B cell (primary cell): ENCODE results near the gene PEX6. TPM values are rescaled to one million over a fixed set of nuclear protein-coding genes. Genes with fewer than 3 reads are reported as not detected.
"Not testable (repeated sequence)": the region's sequence is repeated elsewhere in the genome, so short reads cannot be mapped to it uniquely, and the experiment has no call there.

Experiments
- ATAC-seq: fragments of 200-7000 bp; cut with Tn5 transposase; one replicate; pipeline ENCODE4 v1.10.0; 2021; ENCODE audit warnings: low read depth, mild to moderate bottlenecking, moderate number of reproducible peaks, moderate library complexity
- CTCF ChIA-PET: fragments of 350-600 bp; sonication (Branson Sonifier 250); formaldehyde crosslinking; loops from one replicate; lab custom pipeline; 2021; ENCODE audit warnings: antibody characterized with exemption, inconsistent platforms; lab: Charles Lee
- POLR2A ChIA-PET: fragments of 350-600 bp; sonication (Branson Sonifier 250); formaldehyde crosslinking; loops from one replicate; lab custom pipeline; 2021; ENCODE audit warnings: antibody characterized with exemption; lab: Charles Lee
- DNase-seq: peaks from one replicate; pipeline ENCODE4 v3.0.0; 2013
- H2AFZ ChIP-seq: 2 replicates; pipeline ENCODE4 v1.6.1; 2012; ENCODE audit warnings: mild to moderate bottlenecking, low read depth, low read length; ENCODE audit not compliant: insufficient read depth, poor library complexity, severe bottlenecking
- H3K27ac ChIP-seq, 2 donors: 1 replicate in 1 of 2; 2 replicates in 1 of 2; pipeline ENCODE4 v1.5.1; 2012 to 2013; ENCODE audit warnings: low read length in 2 of 2, mild to moderate bottlenecking in 2 of 2, moderate library complexity in 1 of 2
- H3K27me3 ChIP-seq, 4 experiments: fragments of 200-600 bp in 1 of 4; sonication (generic) in 1 of 4; replicated peaks in 1 of 4; 1 replicate in 2 of 4; 2 replicates in 2 of 4; pipeline versions ENCODE4 v1.6.1 to v1.7.0; 2013 to 2016; ENCODE audit warnings: low read length in 3 of 4, mild to moderate bottlenecking in 2 of 4, mixed read lengths in 1 of 4, moderate library complexity in 1 of 4; ENCODE audit not compliant: insufficient read depth in 4 of 4, control insufficient read depth in 3 of 4; ENCODE audit errors: control extremely low read depth in 1 of 4
- H3K36me3 ChIP-seq, 2 experiments: replicated peaks in 1 of 2; 1 replicate in 1 of 2; 2 replicates in 1 of 2; pipeline versions ENCODE4 v1.6.1 to v1.7.1; 2013; ENCODE audit warnings: low read length in 1 of 2; ENCODE audit not compliant: insufficient read depth in 2 of 2, control insufficient read depth in 1 of 2; ENCODE audit errors: control extremely low read depth in 1 of 2, extremely low read depth in 1 of 2
- H3K4me1 ChIP-seq, 2 donors: fragments of 200-600 bp in 1 of 2; sonication (generic) in 1 of 2; 1 replicate in 1 of 2; 2 replicates in 1 of 2; pipeline versions ENCODE4 v1.5.1 to v1.6.1; 2013 to 2017; ENCODE audit warnings: low read length in 2 of 2; ENCODE audit not compliant: control insufficient read depth in 2 of 2, insufficient read depth in 2 of 2
- H3K4me2 ChIP-seq: replicated peaks from 2 replicates; pipeline ENCODE3; 2012; ENCODE audit warnings: mild to moderate bottlenecking, low read depth, low read length; ENCODE audit not compliant: poor library complexity, severe bottlenecking
- H3K4me3 ChIP-seq, 5 experiments: fragments of 200-600 bp in 1 of 5; sonication (generic) in 1 of 5; 1 replicate in 3 of 5; 2 replicates in 2 of 5; pipeline versions ENCODE4 v1.5.1 to v1.7.0; 2011 to 2016; ENCODE audit warnings: low read length in 4 of 5, mild to moderate bottlenecking in 4 of 5, low read depth in 2 of 5, control low read depth in 1 of 5, moderate library complexity in 1 of 5; ENCODE audit not compliant: insufficient read depth in 1 of 5; ENCODE audit errors: control extremely low read depth in 1 of 5, extremely low read depth in 1 of 5
- H3K79me2 ChIP-seq: fragments of 200-600 bp; sonication (generic); one replicate; pipeline ENCODE4 v1.6.0; 2016; ENCODE audit warnings: low read length; ENCODE audit not compliant: control insufficient read depth, insufficient read depth
- H3K9ac ChIP-seq: fragments of 200-600 bp; sonication (generic); 2 replicates; pipeline ENCODE4 v1.6.1; 2017; ENCODE audit warnings: mild to moderate bottlenecking, low read length, moderate library complexity
- H3K9me3 ChIP-seq, 3 donors: one replicate each; pipeline versions ENCODE4 v1.6.1 to v1.7.1; 2013; ENCODE audit warnings: low read length in 2 of 3; ENCODE audit not compliant: control insufficient read depth in 2 of 3, insufficient read depth in 1 of 3; ENCODE audit errors: control extremely low read depth in 1 of 3
- H4K20me1 ChIP-seq: 2 replicates; pipeline ENCODE4 v1.6.0; 2012; ENCODE audit warnings: mild to moderate bottlenecking, low read length; ENCODE audit not compliant: insufficient read depth, control insufficient read depth, poor library complexity, severe bottlenecking
- H3K27ac Mint-ChIP-seq: one replicate; pipeline ENCODE4 v1.8.0; 2021; ENCODE audit warnings: mixed read lengths
- H3K27me3 Mint-ChIP-seq: one replicate; pipeline ENCODE4 v1.8.0; 2021; ENCODE audit warnings: mixed read lengths
- H3K4me1 Mint-ChIP-seq: one replicate; pipeline ENCODE4 v1.8.0; 2021; ENCODE audit warnings: mixed read lengths
- H3K4me3 Mint-ChIP-seq: one replicate; pipeline ENCODE4 v1.8.0; 2021; ENCODE audit warnings: mixed read lengths
- H3K9me3 Mint-ChIP-seq: one replicate; pipeline ENCODE4 v1.8.0; 2022; ENCODE audit warnings: mixed read lengths; ENCODE audit not compliant: insufficient read depth
- CTCF ChIP-seq: fragments of 200-600 bp; IDR thresholded peaks from one replicate; pipeline ENCODE4 v1.8.0; 2022; ENCODE audit warnings: antibody characterized with exemption, mild to moderate bottlenecking
- EZH2 ChIP-seq: IDR thresholded peaks from 2 replicates; pipeline ENCODE4 v1.6.1; 2012; ENCODE audit warnings: borderline replicate concordance, low read depth, mild to moderate bottlenecking, moderate library complexity, low read length; ENCODE audit not compliant: insufficient read depth, poor library complexity, severe bottlenecking
- WGBS: methylation state at CpG from one replicate; pipeline ENCODE4 v1.1.5; 2013; ENCODE audit warnings: missing lambda C conversion rate; ENCODE audit not compliant: insufficient coverage; 5-methylcytosine and 5-hydroxymethylcytosine counted together
- intact Hi-C: fragments of 100-400 bp; cut with micrococcal nuclease; formaldehyde crosslinking; loops from one replicate; pipeline ENCODE4 v1.10.0; 2022
- polyA plus RNA-seq: library from polyadenylated mRNA; depleted of rRNA; stranded (reverse); fragments of >200 nt; gene quantifications from 2 replicates; pipeline ENCODE4 v1.2.3, GENCODE V29; 2012
- total RNA-seq, 2 donors: library from RNA; stranded (reverse); fragments of 120-200 nt in 1 of 2; gene quantifications; 1 replicate in 1 of 2; 2 replicates in 1 of 2; pipeline versions ENCODE4 v1.2.3 to v1.2.4, GENCODE V29; 2013 to 2022

Gene PEX6
- total and polyA plus RNA-seq, 2 donors (not counting 1 experiment from before 2014, with no cell fraction given): 16.0 to 16.6 TPM

GRCh38 chr6:43001843-43002242 lies 22.9 kb upstream of the PEX6 start:
- H3K27ac ChIP-seq: no peak overlapping the region
- 97% methylated on average over 7 of the region's 8 CpGs for WGBS
- H2AFZ ChIP-seq: no peak overlapping the region
- peaks cover 38% of the 10 kb centered on the region for H3K79me2 ChIP-seq
- H3K9me3 ChIP-seq: no peaks in the 10 kb centered on the region
- H3K36me3 ChIP-seq: peaks cover 0 to 9% of the 10 kb centered on the region in 2 experiments
- ATAC-seq (no peak), DNase-seq (no peak)
- ChIA-PET CTCF (no interaction called here), POLR2A (no interaction called here)
- H4K20me1 ChIP-seq: no peaks in the 10 kb centered on the region
- H3K9ac ChIP-seq: no peak overlapping the region
- Mint-ChIP-seq H3K9me3 (no peaks in the 10 kb centered on the region), H3K4me1 (no peaks in the 10 kb centered on the region), H3K4me3 (no peak overlapping the region), H3K27me3 (no peaks in the 10 kb centered on the region), H3K27ac (no peak overlapping the region)
- H3K4me2 ChIP-seq: no peak overlapping the region
- TF ChIP-seq EZH2 (no peak), CTCF (no peak)
- no peaks in the 10 kb centered on the region for H3K27me3 ChIP-seq
- no peaks in the 10 kb centered on the region for H3K4me1 ChIP-seq
- intact Hi-C loops: no loop called here
- no peak overlapping the region for H3K4me3 ChIP-seq

GRCh38 chr6:42998205-42998604 lies 19.2 kb upstream of the PEX6 start:
- H3K9ac ChIP-seq, ATAC-seq, H3K9me3 ChIP-seq, H3K4me3 Mint-ChIP-seq, H3K4me1 Mint-ChIP-seq, H3K4me1 ChIP-seq, POLR2A ChIA-PET, H3K9me3 Mint-ChIP-seq, DNase-seq, H3K36me3 ChIP-seq, H3K4me3 ChIP-seq, H3K27me3 ChIP-seq, H3K27me3 Mint-ChIP-seq, intact Hi-C loops, H4K20me1 ChIP-seq, H3K27ac ChIP-seq, H3K27ac Mint-ChIP-seq, H3K4me2 ChIP-seq, H2AFZ ChIP-seq: not testable (repeated sequence)
- WGBS: 99% methylated on average over 9 of the region's 9 CpGs
- peaks cover 20% of the 10 kb centered on the region for H3K79me2 ChIP-seq
- CTCF ChIA-PET: interaction anchor here (0.6 kb wide), 1 partner anchor 8 kb away, joined by 3 read pairs; no protein-coding TSS in a partner anchor
